NCI-H187 (cell line): ENCODE data around the gene FYCO1.

Experiments
- DNase-seq, 2 experiments: peaks; one replicate each; lab custom pipeline; 2025; lab: John Stamatoyannopoulos, UW

Gene FYCO1

DNA sequence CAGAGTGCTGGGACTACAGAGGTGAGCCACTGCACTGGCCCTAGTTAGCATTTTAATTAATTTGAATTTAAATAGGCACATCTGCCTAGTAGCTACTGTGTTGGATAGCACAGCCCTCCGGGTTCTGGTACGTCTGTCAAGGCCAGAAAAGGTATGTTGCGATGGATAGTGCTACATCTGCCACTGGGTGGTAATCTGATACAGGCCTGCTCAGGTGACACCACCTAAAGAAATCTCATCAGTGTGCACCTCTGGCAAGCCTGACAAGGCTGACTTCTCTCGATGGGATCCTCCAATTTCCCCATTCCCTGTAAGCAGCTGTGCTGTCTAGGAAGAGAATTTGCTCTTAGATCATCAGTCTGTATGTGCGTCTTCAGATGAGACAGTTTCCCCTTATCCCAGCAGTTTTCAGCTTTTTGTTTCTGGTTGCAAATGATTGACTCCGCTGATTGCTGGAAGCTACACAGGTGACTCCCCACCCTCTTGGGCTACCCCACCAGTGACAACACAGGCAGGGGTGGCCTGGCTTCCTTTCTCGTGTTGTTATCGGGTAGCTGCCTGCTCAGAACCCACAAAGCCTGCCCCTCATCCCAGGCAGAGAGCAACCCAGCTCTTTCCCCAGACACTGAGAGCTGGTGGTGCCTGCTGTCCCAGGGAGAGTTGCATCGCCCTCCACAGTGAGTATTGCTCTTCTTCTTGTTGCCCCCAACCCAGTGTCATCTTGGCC, 109.5 kb downstream of the FYCO1 start, which contains the start of gene CCR9:
TSS of gene CCR9 (plus strand) at position 565 of the 727 bp plus-strand sequence. CDS start 8,391 bp downstream, outside the sequence.
- DNase-seq: no peak

DNA sequence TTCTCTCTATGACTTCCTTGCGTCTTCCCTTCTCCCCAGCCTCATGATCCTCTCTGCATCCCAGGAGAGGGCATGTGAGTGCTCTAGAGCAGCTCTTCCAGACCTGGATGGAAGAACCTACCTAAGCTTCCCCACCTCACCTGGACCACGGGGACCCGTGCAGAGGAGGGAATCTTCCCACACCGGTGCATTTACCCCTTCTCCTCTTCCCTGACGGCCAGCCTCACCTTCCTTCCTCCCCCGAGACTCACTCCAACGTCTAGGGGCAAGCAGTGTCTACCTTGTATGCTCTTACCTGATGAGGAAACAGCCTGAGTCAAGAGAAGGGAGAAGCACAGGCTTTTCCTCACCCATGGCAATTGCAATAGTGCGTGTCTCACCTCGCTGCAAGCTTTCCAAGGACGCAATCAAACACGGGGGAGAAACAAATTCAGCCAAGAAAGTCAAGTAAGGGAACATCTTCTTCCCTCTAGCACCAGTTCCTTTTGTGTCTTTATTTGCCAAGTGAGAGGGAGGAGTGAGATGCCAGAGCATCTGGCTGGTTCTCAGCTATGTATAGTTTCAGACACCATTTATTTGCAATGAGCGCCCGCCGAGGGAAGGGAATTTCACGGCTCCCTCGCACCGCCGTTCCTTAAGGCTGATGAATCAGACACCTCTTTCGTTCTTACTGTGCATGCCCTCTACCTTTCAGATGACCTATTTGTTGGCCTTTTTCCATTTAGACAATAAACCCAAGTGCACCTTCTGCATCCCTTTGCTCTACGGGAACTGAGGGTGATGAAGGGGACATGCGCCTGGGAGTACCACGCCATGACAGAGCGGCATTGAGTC, 111.0 kb downstream of the FYCO1 start:
- DNase-seq: no peak

DNA sequence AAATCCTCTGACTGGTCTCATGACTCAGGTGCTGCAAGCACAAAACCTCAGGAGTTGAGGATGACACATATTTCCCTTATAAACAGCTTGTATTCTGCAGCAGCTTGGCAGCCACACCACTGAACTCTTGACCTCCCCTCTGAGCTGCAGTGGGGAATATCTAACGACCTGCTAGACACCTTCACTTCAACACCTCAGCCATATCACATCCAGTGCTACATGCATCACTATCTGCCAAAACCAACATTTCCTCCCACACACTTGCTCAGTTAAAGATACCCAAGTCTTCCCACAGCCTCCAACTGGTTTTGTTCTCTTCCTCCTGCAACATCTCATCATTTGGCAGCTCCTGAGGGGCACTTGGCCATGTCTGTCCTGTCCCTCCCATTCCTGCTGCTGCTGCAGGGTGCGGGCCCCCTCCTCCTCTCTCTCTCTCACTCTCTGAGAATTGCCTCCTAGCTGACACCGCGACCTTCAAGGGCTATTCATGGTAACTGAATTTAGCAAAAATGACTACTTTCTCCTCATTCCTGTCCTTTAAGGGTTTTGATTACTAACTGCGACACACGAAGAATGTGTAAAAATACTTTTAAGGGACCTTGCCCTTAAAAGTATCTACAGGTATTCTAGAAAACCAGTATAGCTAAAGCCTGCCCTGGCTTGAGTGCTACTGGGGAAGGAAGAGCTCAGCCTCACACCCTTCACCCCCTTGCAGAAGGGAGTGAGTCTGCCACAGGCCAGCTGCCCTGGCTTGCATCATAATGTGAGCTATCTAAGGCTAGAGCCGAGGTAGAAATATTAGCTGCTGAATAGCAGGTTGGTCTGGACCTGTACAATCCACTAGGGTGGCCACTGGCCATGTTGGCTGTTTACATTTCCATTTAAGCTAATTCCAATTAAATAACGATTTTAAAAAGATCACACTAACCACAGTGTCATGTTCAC, 114.3 kb downstream of the FYCO1 start:
- DNase-seq: no peak

DNA sequence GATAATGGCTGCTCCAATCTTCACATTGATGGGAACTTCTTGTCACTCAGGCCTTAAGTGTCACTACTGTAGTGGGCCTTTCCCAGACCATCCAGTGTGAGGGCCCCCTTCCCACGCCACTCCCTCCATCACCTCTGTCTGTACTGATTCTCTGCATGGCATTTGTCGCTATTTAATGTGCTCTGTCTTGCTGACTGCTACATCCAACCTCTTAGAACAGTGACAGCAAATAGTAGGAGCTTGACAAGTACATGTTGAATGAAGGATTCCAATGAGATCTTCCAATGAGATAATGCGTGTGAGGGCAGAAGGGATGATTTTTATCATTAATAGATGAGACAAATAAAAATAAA, 114.9 kb downstream of the FYCO1 start:
- DNase-seq: no peak

DNA sequence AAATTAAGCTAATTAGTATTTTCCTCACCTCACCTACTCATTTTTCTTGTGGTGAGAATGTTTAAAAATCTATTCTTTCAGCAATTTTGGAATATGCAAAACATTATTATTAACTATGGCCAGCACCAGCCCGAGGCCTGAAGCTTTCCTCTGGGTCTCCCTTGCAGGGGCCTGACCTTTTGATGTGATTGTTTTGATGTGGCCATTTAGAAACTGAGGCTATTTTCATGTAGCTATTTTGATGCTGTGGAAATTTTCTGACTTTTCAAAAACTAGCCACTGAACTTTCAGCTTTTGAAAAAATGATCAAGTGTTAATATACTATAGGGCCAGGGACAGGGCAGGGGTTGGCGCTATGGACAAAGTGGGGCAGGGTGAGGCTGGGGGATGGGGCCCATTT, 117.5 kb downstream of the FYCO1 start:
- no peak for DNase-seq

DNA sequence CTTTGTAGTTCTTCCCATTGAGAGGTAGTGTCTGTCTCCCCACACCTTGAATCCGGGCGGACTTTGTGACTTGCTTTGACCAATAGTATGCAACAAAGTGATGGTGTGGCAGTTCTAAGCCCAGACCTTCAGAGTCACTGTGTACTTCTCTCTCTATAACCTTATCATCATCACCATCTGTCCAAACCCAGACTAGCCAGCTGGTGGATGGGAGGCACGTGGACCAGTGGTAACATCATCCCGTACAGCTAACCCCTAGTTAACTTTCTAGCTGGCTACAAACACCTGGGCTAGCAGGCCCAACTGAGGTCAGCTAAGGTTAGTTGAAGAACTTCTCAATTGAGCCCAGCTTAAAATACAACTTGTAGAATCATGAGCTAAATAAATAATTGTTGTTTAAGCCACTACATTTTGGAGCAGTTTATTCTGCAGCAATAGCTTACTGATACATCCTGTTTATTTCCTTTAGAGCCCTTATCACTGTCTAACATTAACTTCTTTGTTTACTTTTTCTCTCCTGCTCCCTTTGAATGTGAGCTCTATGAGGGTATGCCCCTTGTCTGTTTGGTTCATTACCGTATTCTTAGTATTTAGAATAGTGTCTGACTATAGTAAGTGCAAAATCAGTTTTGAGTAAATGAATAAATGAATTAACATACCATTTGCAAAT, 120.8 kb downstream of the FYCO1 start:
- no peak for DNase-seq

DNA sequence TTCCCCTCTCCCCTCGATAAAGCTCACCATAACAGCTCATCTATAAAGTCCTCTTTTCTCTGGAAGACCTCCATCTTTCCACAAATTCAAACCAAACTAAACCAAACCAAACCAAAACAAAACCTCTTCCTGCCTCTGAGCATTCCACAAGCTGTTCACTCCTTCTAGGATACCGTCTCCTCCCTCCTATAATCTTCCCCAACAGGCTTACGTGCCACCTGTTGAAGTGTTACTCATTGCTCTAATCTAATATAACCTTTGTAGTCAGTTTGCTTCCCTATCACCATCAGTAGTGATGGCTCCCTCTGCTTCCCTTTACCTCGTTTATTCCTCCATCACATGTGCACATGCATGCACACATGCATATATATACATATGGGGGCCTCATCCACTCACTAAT, 122.0 kb downstream of the FYCO1 start:
- DNase-seq: no peak

DNA sequence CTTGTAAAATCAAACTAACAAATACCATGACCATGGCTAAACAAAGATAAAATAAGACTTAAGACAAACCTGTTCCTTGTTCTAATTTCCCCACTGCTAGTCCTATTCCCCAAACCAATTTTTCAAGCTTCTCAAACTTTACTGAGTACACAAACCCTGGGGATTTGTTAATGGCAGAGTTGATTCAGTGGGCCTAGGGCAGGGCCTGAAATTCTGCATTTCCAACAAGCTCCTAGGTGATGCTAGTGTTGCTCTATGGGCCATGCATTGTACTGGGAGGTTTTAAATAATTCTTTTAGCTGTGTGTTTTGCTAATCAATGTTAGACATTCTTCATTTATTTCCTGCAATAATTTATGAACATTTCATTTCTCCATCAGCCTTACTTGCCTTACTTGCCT, 122.6 kb downstream of the FYCO1 start:
- DNase-seq: no peak

DNA sequence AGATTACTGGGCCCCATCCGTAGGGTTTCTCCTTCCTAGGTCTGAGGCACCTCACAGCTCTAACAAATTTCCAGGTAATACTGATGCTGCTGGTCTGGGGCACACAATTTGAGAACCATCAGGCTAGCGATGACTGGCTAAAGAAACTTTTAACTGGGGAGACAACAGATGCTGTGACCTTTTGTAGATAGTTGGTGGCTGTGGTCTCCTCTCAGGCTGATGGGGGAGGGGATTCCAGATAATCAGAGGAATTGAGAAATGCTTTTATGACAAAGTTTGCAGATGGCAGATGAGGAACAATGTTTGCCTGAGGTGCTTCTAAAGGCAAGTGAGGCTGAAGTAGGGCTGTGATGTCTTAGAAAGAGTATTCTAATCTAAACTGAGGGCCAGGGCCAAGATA, 123.1 kb downstream of the FYCO1 start:
- DNase-seq: no peak

DNA sequence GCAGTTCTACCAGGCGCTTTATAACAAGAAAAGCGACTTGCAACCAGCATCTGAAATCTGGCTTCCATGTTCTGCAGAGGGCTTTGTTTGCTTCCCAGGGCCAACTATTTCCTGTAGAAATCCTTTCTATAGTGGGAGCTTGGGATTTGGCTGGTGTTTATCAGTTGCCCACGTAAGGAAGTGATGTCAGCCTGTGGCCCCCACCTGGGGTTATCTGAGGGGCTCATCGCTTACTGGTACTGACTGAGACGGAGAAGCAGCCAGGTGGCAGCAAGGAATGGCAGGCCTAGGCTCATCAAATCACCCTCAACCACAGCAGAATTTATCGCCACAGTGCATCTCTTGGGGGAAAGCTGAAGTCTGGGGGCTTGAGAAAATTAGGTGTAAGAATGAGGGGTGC, 123.8 kb downstream of the FYCO1 start:
- no peak for DNase-seq

DNA sequence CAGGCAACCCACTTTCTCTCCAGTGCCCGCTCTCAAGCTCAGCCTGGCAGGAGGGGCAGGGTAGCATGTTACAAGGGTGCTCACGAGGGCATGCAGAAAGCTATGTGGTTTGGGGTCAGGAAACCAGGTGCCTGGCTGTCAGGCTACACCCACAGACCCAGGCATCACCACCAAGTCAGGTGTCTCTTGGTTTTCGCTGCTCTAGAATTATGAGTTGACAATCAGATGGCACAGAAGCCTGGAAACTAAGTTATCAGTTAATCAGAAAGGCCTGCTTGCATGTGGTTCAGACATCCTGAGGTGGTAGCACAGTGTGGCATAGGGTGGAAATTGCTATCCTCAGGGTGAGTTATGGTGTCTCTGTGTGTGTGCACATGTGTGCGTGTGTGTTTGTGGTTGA, 125.5 kb downstream of the FYCO1 start:
- DNase-seq: no peak

DNA sequence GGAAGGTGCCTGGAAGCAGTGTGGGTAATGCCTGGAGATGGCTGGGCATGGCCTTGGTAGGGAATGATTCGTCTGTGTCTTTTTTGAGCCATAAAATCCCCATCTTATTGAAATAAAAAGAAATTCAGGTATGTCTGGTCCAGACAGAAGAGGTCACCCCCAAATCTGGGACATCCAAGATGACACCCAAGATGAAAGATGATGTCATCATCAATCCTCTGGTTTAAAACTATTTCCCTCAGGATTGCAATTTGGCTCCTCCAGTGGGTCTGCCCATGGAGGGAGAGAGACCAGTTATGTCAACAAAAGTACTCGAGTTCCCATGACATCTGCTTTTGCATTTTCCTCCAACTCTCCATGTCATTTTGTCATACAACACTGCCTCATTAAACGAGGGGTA, 126.0 kb downstream of the FYCO1 start:
- DNase-seq: no peak

DNA sequence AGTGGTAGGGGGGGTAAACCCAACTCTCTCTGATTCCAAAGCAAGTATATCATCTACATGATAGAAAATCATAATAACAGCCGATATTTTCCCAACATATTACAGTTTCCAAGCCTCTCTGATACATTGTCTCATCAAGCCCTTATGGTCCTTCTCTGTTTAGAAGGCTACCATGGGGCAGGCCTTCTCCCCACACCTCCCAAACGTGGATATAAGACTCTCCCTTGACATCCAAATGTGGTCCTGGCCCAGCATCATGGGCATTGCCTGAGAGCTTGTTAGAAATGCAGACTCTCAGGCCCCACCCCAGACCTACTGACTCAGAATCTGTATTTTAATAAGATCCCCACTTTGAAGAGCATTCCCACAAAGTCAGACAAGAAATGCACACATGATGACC, 127.0 kb downstream of the FYCO1 start:
- DNase-seq: no peak

DNA sequence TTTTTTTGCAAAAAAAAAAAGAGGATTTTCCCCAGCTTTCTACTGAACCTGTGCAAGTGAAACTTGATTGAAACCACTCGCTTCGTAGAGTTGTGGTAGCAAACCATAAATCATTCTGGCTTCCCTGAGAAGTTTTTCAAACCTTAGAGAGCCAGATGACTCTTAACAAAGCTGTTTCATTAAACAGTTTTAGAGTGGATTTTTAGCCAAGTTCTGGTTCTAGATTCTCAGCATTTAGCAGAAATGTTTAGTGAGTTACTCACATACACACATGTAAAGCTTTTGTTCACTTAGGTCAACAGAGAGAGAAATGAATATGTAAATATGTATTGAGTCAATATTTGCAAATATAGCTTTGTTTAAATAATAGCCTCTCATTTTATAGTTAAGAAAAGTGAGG, 127.4 kb downstream of the FYCO1 start:
- no peak for DNase-seq
